Peyer's patch (tissue), 4 donors: ENCODE measurements around the gene RSPH9.

Experiments
- CTCF ChIP-seq, 6 experiments: fragments of 450-650 bp in 4 of 6; fragments of 200-600 bp in 2 of 6; sonication (generic) in 1 of 6; IDR thresholded peaks; one replicate each; pipeline ENCODE4 v1.5.1; 2017 to 2019; ENCODE audit warnings: antibody characterized with exemption in 6 of 6, mild to moderate bottlenecking in 3 of 6, moderate library complexity in 1 of 6
- POLR2A ChIP-seq, 2 donors: fragments of 450-650 bp; IDR thresholded peaks; one replicate each; pipeline ENCODE4 v1.5.1; 2017; ENCODE audit warnings: antibody characterized with exemption in 2 of 2, mild to moderate bottlenecking in 2 of 2, moderate library complexity in 2 of 2

GRCh38 chr6:43676962-43677606, 32.2 kb downstream of the RSPH9 start:
- TF ChIP-seq CTCF (IDR thresholded peaks at IDR 0.05) (no peak), POLR2A (IDR thresholded peaks at IDR 0.05) (no peak)
